RWPE1 (cell line): ENCODE results near the gene ADGRB3.

Experiments used
- CTCF ChIA-PET: fragments of 350-600 bp; sonication (Branson Sonifier 250); formaldehyde crosslinking; extraction: SDS; loops from one replicate; lab custom pipeline; 2021; lab: Yijun Ruan, JAX
- POLR2A ChIA-PET: fragments of 400-600 bp; formaldehyde crosslinking; extraction: SDS; loops from one replicate; lab custom pipeline; 2020; ENCODE audit warnings: antibody characterized with exemption; ENCODE audit not compliant: low non-redundant PET; lab: Yijun Ruan, JAX
- DNase-seq: peaks from one replicate; pipeline ENCODE4 v3.0.0; 2012; ENCODE audit warnings: low spot score
- H3K27ac ChIP-seq: fragments of 450-650 bp; 2 replicates; pipeline ENCODE4 v1.5.1; 2017
- CTCF ChIP-seq: fragments of 450-650 bp; conservative IDR thresholded peaks from 2 replicates; pipeline ENCODE4 v1.5.1; 2017; ENCODE audit warnings: low read depth, mild to moderate bottlenecking

ADGRB3 gene

GRCh38 chr6:69293471-69293870 lies 658.4 kb downstream of the ADGRB3 start:
- no peak for TF ChIP-seq CTCF
- POLR2A ChIA-PET = no interaction called here
- CTCF ChIA-PET = no interaction called here
- no peak overlapping the region for H3K27ac ChIP-seq
- DNase-seq = no peak

DNA sequence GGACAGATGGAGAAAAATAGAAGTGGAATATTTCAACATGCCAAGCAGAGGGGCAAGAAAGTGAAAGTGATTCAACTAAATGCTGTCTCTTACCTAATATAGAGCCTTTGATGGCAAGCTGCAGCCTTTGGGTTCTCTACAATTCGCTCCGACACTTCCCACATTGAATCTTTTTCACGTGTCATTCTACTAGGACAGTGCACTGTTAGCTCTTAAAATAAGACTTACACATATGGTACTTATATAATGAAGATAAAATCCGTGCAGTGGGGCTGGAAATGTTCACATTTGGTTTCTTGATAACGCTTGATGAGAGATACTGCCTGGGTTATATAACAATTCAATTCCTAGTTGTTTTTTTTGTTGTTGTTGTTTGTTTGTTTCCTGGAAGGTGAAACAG lies 659.3 kb downstream of the ADGRB3 start:
- no peak overlapping the region for H3K27ac ChIP-seq
- TF ChIP-seq CTCF = no peak
- no peak for DNase-seq
- ChIA-PET CTCF (interaction anchor here (0.7 kb wide), 1 partner anchor 9 kb away, joined by 4 read pairs; no protein-coding TSS in a partner anchor), POLR2A (no interaction called here)

DNA sequence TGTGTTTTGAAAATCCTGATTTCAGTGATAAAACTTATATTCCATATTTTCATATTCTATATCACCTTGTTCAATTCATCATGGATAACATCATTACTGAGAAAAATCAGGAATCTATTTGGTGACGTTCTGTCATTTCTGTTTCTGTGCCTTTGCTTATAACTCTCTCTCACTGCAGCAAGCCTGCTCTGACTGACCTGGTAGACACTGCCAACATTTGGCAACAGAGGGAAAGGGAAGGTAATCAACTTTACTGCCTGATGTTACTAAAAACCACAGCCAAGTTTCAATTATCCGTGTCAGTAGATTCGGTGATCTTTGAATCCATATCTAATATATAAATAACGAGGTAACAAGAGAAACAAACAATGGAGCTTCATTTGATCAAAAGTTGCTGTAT lies 659.8 kb downstream of the ADGRB3 start:
- no peak for TF ChIP-seq CTCF
- CTCF ChIA-PET = interaction anchor here (0.7 kb wide), 1 partner anchor 10 kb away, joined by 4 read pairs; no protein-coding TSS in a partner anchor
- DNase-seq = no peak

DNA sequence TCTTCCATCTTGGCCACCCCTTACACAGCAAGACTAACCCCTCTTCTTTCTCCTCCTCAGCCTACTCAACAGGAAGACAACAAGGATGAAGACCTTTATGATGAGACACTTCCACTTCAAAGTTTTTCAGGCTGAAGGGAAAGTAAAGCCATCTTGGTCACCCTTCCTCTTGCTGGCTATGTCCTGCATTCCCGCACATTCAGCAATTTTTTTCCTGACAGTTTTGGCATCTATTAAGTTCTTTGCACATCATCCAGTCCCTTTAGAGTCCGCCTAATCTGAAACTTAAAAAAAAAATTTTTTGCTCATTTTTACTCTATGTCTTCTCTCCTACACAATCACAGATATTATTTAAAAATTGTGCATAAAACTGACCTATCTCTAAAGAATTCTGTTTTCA lies 668.3 kb downstream of the ADGRB3 start:
- no peak overlapping the region for H3K27ac ChIP-seq
- no peak for TF ChIP-seq CTCF
- ChIA-PET POLR2A (no interaction called here), CTCF (interaction anchor here (0.8 kb wide), 1 partner anchor 8 kb away, joined by 3 read pairs; no protein-coding TSS in a partner anchor)
- no peak for DNase-seq

More for the DNA sequence above, 659.8 kb downstream of the ADGRB3 start:
- H3K27ac ChIP-seq = no peak overlapping the region
- POLR2A ChIA-PET = no interaction called here

DNA sequence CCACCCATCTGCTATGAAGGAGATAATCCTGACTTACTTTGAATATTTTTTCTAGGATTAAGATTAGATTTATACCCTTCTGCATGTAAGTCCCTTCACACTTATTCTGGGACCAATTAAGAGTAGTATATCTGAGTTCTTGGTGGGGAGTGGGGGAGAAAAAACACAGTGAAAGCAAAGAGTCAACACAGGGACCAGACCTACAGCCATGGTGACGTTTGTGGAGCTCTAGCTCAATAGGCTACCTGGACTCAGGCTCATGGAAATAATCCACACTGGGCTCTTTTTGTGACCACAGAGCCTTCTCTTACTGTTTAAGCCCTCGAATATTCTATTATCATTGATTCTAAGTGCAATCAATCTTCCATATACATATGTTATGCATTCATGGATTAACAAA lies 670.4 kb downstream of the ADGRB3 start:
- ChIA-PET CTCF (no interaction called here), POLR2A (no interaction called here)
- no peak for DNase-seq
- no peak for TF ChIP-seq CTCF
- no peak overlapping the region for H3K27ac ChIP-seq

GRCh38 chr6:69308584-69308983 lies 673.5 kb downstream of the ADGRB3 start:
- CTCF ChIA-PET = no interaction called here
- DNase-seq = no peak
- H3K27ac ChIP-seq = no peak overlapping the region
- no peak for TF ChIP-seq CTCF
- POLR2A ChIA-PET = no interaction called here
